ENCODE measurements around the gene GPR55. TPM values are rescaled to one million over a fixed set of nuclear protein-coding genes. Genes with fewer than 3 reads are reported as not detected.

The GPR55 gene
- total RNA-seq, 1 experiment from 2014 or later = not detected

GRCh38 chr2:230869914-230870543 is 55.0 kb downstream of the GPR55 start:
- H2AFZ ChIP-seq = no peak overlapping the region
- ChIA-PET CTCF (no interaction called here), POLR2A (ENCODE audit: unreplicated experiment) (no interaction called here)
- no peak overlapping the region for H3K27ac ChIP-seq
- H3K4me1 ChIP-seq (replicated peaks; ENCODE audit: insufficient read depth) = no peaks in the 10 kb centered on the region
- H3K4me2 ChIP-seq = no peak overlapping the region
- no peak overlapping the region for H3K4me3 ChIP-seq
- TF ChIP-seq, protein P1, sequence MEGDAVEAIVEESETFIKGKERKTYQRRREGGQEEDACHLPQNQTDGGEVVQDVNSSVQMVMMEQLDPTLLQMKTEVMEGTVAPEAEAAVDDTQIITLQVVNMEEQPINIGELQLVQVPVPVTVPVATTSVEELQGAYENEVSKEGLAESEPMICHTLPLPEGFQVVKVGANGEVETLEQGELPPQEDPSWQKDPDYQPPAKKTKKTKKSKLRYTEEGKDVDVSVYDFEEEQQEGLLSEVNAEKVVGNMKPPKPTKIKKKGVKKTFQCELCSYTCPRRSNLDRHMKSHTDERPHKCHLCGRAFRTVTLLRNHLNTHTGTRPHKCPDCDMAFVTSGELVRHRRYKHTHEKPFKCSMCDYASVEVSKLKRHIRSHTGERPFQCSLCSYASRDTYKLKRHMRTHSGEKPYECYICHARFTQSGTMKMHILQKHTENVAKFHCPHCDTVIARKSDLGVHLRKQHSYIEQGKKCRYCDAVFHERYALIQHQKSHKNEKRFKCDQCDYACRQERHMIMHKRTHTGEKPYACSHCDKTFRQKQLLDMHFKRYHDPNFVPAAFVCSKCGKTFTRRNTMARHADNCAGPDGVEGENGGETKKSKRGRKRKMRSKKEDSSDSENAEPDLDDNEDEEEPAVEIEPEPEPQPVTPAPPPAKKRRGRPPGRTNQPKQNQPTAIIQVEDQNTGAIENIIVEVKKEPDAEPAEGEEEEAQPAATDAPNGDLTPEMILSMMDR (conservative IDR thresholded peaks at IDR 0.05) = no peak
- TF ChIP-seq EZH2 (IDR thresholded peaks at IDR 0.05; ENCODE audit: low read depth) = no peak
- H3K9me2 ChIP-seq (ENCODE audit: insufficient read depth) = no peaks in the 10 kb centered on the region
- intact Hi-C loops (cut with micrococcal nuclease; ENCODE audit: unreplicated experiment) = no loop called here
- no peaks in the 10 kb centered on the region for H3K36me3 ChIP-seq (ENCODE audit: low read depth)
- BruUV-seq (replicated peaks) = no TSS peak
- 0 out of 2 replicates have a peak, but pooled peaks cover 5% of the 10 kb centered on the region for H3F3A ChIP-seq (ENCODE audit: insufficient read depth, low read depth)
- H4K20me1 ChIP-seq (ENCODE audit: insufficient read depth) = no peaks in the 10 kb centered on the region
- H3K27me3 ChIP-seq (ENCODE audit: insufficient read depth, low read depth) = no peaks in the 10 kb centered on the region
- no peaks in the 10 kb centered on the region for H3K9me3 ChIP-seq (ENCODE audit: insufficient read depth, low read depth)
- no peak for DNase-seq
- H3K79me2 ChIP-seq (ENCODE audit: low read depth) = no peaks in the 10 kb centered on the region

DNA sequence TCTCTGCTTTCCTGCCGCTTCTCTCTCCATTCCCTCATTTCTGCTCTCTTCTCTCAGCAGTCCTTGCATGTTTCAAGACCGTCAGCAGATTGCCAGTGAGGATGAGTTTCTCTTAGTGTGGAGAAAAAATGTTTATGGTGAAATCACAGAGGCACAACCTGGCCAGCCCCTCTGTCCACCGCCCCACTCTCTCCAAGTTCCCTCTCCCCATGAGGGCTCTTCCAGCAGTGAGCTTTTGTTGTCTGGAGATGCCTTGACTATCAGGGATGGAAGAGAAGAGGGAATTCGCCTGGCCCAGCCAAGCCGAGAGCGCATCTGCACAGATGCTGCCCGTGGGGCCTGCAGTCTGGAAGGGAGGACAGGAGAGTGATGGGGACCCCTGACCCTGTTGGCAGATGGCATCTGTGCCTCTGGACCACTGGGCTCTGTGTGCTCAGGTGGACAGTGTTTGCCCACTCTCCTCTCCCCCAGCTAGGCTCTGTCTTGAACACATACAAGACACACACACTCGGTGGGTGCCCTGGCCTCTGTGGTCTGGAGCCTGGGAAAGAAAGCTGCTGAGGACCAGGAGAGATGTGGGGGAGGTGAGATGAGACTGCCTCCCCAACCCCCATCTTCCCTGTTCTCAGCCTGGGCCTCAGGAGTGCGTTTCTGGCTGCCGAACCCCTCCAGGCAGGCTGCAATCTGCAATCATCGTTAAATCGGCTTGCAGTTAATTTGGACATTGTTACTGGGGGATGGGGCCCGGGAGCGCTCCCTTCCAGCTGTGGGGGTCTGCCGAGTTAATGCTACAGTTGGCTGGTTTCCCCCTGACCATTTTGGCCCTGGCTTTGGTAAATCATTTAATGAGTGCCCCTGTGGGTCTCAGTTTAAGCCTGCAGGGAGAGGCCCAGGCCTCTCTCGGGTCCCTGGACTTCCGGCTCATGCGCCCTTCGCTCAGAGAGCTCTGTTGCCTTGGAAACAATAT is 55.8 kb downstream of the GPR55 start:
- Histone ChIP-seq H3F3A (ENCODE audit: insufficient read depth, low read depth) (0 out of 2 replicates have a peak, but pooled peaks cover 5% of the 10 kb centered on the region), H3K27ac (no peak overlapping the region), H4K20me1 (ENCODE audit: insufficient read depth) (no peaks in the 10 kb centered on the region), H3K27me3 (ENCODE audit: insufficient read depth, low read depth) (peaks cover 2% of the 10 kb centered on the region; the same call in 1 of the 2 replicates), H2AFZ (no peak overlapping the region), H3K79me2 (ENCODE audit: low read depth) (no peaks in the 10 kb centered on the region), H3K4me3 (no peak overlapping the region), H3K36me3 (ENCODE audit: low read depth) (no peaks in the 10 kb centered on the region), H3K9me2 (ENCODE audit: insufficient read depth) (no peaks in the 10 kb centered on the region), H3K4me2 (no peak overlapping the region), H3K4me1 (replicated peaks; ENCODE audit: insufficient read depth) (no peaks in the 10 kb centered on the region; the same call in 1 of the 2 replicates), H3K9me3 (ENCODE audit: insufficient read depth, low read depth) (no peaks in the 10 kb centered on the region)
- DNase-seq = no peak
- ChIA-PET POLR2A (ENCODE audit: unreplicated experiment) (no interaction called here), CTCF (no interaction called here)
- TF ChIP-seq EZH2 (IDR thresholded peaks at IDR 0.05; ENCODE audit: low read depth) = no peak
- TF ChIP-seq, protein P1 (conservative IDR thresholded peaks at IDR 0.05) = no peak
- intact Hi-C loops (cut with micrococcal nuclease; ENCODE audit: unreplicated experiment) = no loop called here
- BruUV-seq (replicated peaks) = no TSS peak

- TF ChIP-seq EZH2 (IDR thresholded peaks at IDR 0.05; ENCODE audit: low read depth) = no peak
- TF ChIP-seq, protein P1 (conservative IDR thresholded peaks at IDR 0.05) = no peak
- Histone ChIP-seq H3K36me3 (ENCODE audit: low read depth) (no peaks in the 10 kb centered on the region), H3K27ac (no peak overlapping the region), H4K20me1 (ENCODE audit: insufficient read depth) (no peaks in the 10 kb centered on the region), H3K27me3 (ENCODE audit: insufficient read depth, low read depth) (peaks cover 3% of the 10 kb centered on the region; the same call in 1 of the 2 replicates), H3F3A (ENCODE audit: insufficient read depth, low read depth) (0 out of 2 replicates have a peak, but pooled peaks cover 5% of the 10 kb centered on the region), H3K9me3 (ENCODE audit: insufficient read depth, low read depth) (no peaks in the 10 kb centered on the region), H3K4me3 (no peak overlapping the region), H3K9me2 (ENCODE audit: insufficient read depth) (no peaks in the 10 kb centered on the region), H3K79me2 (ENCODE audit: low read depth) (no peaks in the 10 kb centered on the region), H3K4me2 (no peak overlapping the region), H2AFZ (no peak overlapping the region), H3K4me1 (replicated peaks; ENCODE audit: insufficient read depth) (no peaks in the 10 kb centered on the region; the same call in 1 of the 2 replicates)
- CTCF ChIA-PET = no interaction called here
- no TSS peak for BruUV-seq (replicated peaks)
- POLR2A ChIA-PET (ENCODE audit: unreplicated experiment) = no interaction called here
- intact Hi-C loops (cut with micrococcal nuclease; ENCODE audit: unreplicated experiment) = no loop called here
- DNase-seq = no peak
Observed at GRCh38 chr2:230868161-230868946, 56.7 kb downstream of the GPR55 start.

Data from PC-9 (cell line).